ENCODE measurements around the gene ITFG2.

DNA sequence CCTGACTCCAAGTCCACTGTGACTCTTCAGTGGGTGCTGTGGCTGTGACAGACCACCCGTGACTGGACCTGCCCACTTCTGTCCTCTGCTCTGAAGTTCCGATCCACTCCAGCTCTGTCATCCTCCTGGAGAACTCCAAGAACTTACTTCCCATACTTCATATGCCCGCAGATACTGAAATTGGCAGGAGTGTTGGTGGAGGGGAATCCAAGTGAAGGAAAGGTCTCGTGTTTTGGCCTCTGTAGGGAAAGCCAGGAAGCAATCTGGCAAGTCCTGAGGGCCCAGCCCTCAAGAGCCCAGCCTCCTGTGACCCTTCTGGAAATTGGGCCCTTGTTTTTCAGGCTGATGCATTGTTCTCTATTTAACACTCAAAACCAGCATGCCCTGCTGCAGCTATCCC is 40.1 kb upstream of the ITFG2 start:
- TF ChIP-seq, protein P1, sequence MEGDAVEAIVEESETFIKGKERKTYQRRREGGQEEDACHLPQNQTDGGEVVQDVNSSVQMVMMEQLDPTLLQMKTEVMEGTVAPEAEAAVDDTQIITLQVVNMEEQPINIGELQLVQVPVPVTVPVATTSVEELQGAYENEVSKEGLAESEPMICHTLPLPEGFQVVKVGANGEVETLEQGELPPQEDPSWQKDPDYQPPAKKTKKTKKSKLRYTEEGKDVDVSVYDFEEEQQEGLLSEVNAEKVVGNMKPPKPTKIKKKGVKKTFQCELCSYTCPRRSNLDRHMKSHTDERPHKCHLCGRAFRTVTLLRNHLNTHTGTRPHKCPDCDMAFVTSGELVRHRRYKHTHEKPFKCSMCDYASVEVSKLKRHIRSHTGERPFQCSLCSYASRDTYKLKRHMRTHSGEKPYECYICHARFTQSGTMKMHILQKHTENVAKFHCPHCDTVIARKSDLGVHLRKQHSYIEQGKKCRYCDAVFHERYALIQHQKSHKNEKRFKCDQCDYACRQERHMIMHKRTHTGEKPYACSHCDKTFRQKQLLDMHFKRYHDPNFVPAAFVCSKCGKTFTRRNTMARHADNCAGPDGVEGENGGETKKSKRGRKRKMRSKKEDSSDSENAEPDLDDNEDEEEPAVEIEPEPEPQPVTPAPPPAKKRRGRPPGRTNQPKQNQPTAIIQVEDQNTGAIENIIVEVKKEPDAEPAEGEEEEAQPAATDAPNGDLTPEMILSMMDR (IDR thresholded peaks at IDR 0.05; ENCODE audit: low read depth, low read length, missing input control) = no peak
- TF ChIP-seq JUND (IDR thresholded peaks at IDR 0.05) = no peak
- TF ChIP-seq FOXA1 (IDR thresholded peaks at IDR 0.05) = no peak
- TF ChIP-seq EGR1 (IDR thresholded peaks at IDR 0.05; ENCODE audit: low read depth in 2 of 2) = no peak
- TF ChIP-seq RAD21 (IDR thresholded peaks at IDR 0.05) = no peak
- no peak for TF ChIP-seq TAF1 (conservative IDR thresholded peaks at IDR 0.05)
- TF ChIP-seq, protein P2, sequence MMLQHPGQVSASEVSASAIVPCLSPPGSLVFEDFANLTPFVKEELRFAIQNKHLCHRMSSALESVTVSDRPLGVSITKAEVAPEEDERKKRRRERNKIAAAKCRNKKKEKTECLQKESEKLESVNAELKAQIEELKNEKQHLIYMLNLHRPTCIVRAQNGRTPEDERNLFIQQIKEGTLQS (IDR thresholded peaks at IDR 0.05) = no peak
- TF ChIP-seq, protein P3, sequence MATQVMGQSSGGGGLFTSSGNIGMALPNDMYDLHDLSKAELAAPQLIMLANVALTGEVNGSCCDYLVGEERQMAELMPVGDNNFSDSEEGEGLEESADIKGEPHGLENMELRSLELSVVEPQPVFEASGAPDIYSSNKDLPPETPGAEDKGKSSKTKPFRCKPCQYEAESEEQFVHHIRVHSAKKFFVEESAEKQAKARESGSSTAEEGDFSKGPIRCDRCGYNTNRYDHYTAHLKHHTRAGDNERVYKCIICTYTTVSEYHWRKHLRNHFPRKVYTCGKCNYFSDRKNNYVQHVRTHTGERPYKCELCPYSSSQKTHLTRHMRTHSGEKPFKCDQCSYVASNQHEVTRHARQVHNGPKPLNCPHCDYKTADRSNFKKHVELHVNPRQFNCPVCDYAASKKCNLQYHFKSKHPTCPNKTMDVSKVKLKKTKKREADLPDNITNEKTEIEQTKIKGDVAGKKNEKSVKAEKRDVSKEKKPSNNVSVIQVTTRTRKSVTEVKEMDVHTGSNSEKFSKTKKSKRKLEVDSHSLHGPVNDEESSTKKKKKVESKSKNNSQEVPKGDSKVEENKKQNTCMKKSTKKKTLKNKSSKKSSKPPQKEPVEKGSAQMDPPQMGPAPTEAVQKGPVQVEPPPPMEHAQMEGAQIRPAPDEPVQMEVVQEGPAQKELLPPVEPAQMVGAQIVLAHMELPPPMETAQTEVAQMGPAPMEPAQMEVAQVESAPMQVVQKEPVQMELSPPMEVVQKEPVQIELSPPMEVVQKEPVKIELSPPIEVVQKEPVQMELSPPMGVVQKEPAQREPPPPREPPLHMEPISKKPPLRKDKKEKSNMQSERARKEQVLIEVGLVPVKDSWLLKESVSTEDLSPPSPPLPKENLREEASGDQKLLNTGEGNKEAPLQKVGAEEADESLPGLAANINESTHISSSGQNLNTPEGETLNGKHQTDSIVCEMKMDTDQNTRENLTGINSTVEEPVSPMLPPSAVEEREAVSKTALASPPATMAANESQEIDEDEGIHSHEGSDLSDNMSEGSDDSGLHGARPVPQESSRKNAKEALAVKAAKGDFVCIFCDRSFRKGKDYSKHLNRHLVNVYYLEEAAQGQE (IDR thresholded peaks at IDR 0.05) = no peak
